GM12878 (cell line): Measurements from ENCODE around the gene SPTBN1. TPM values are rescaled to one million over a fixed set of nuclear protein-coding genes. Genes with fewer than 3 reads are reported as not detected.

Experiments used
- ATAC-seq: fragments of 200-7000 bp; cut with Tn5 transposase; 3 replicates; pipeline ENCODE4 v1.9.1; 2020; ENCODE audit warnings: mild to moderate bottlenecking, moderate library complexity
- BruUV-seq: library from RNA; stranded (reverse); fragments of 400-500 nt; replicated peaks from 2 replicates; lab custom pipeline; 2021; lab: Mats Ljungman, UMichigan
- CTCF ChIA-PET: fragments of 300-600 bp; sonication (Branson Sonifier 250); formaldehyde crosslinking; extraction: SDS; loops from one replicate; lab custom pipeline; 2021; ENCODE audit warnings: inconsistent platforms; lab: Yijun Ruan, JAX
- POLR2A ChIA-PET: fragments of 350-600 bp; formaldehyde crosslinking; extraction: SDS; loops from one replicate; lab custom pipeline; 2021; ENCODE audit warnings: inconsistent platforms; lab: Charles Lee
- RAD21 ChIA-PET: fragments of 300-600 bp; sonication (Branson Sonifier 250); formaldehyde crosslinking; loops from one replicate; lab custom pipeline; 2023; ENCODE audit warnings: antibody characterized with exemption; ENCODE audit not compliant: unreplicated experiment; lab: Charles Lee
- SMC1A ChIA-PET: fragments of 300-600 bp; sonication (Branson Sonifier 250); formaldehyde crosslinking; loops from one replicate; lab custom pipeline; 2023; ENCODE audit not compliant: unreplicated experiment, uncharacterized antibody; lab: Charles Lee
- DNase-seq: peaks from one replicate; pipeline ENCODE4 v3.0.0-alpha.2; 2011; ENCODE audit warnings: low read depth, low spot score
- FAIRE-seq: peaks from 3 replicates; lab custom pipeline; 2011; peaks lifted over from hg19 to GRCh38; lab: Jason Lieb, UNC
- H2AFZ ChIP-seq: 2 replicates; pipeline ENCODE4 v1.6.0; 2011; ENCODE audit warnings: low read depth, low read length, control low read depth; ENCODE audit not compliant: control insufficient read depth
- H3K27ac ChIP-seq: 2 replicates; pipeline ENCODE4 v1.5.1; 2011; ENCODE audit warnings: control low read depth; ENCODE audit not compliant: control insufficient read depth, insufficient read depth
- H3K27me3 ChIP-seq, 2 experiments: replicated peaks in 1 of 2; 2 replicates each; pipeline versions ENCODE4 v1.6.0 to v1.6.1; 2011; ENCODE audit warnings: low read length in 1 of 2; ENCODE audit not compliant: control insufficient read depth in 2 of 2, insufficient read depth in 2 of 2
- H3K36me3 ChIP-seq, 2 experiments: 2 replicates each; pipeline ENCODE4 v1.5.1; 2011; ENCODE audit warnings: low read length in 1 of 2; ENCODE audit not compliant: control insufficient read depth in 2 of 2, insufficient read depth in 2 of 2
- H3K4me1 ChIP-seq: 2 replicates; pipeline ENCODE4 v1.6.1; 2011; ENCODE audit warnings: mild to moderate bottlenecking, low read length, moderate library complexity, mixed read lengths; ENCODE audit not compliant: control insufficient read depth, insufficient read depth
- H3K4me2 ChIP-seq: 2 replicates; pipeline ENCODE4 v1.6.0; 2011; ENCODE audit warnings: control low read depth; ENCODE audit not compliant: control insufficient read depth, insufficient read depth
- H3K4me3 ChIP-seq: fragments of 200-600 bp; sonication (generic); 2 replicates; pipeline ENCODE4 v1.5.1; 2016
- H3K79me2 ChIP-seq: 2 replicates; pipeline ENCODE4 v1.6.0; 2011; ENCODE audit warnings: low read length; ENCODE audit not compliant: control insufficient read depth, insufficient read depth
- H3K9ac ChIP-seq: 2 replicates; pipeline ENCODE4 v1.8.0; 2011; ENCODE audit warnings: low read length, control low read depth, mixed read lengths; ENCODE audit not compliant: control insufficient read depth, insufficient read depth
- H3K9me3 ChIP-seq: replicated peaks from 3 replicates; pipeline ENCODE4 v1.5.1; 2011; ENCODE audit warnings: mild to moderate bottlenecking, low read length; ENCODE audit not compliant: control insufficient read depth, insufficient read depth
- H4K20me1 ChIP-seq: 2 replicates; pipeline ENCODE4 v1.6.0; 2011; ENCODE audit not compliant: control insufficient read depth, insufficient read depth
- FOS ChIP-seq: IDR thresholded peaks from 3 replicates; pipeline ENCODE4 v1.6.1; 2011; ENCODE audit warnings: borderline replicate concordance; ENCODE audit not compliant: insufficient read length; ENCODE audit errors: extremely low read depth
- IRF4 ChIP-seq: IDR thresholded peaks from 2 replicates; pipeline ENCODE4 v1.6.1; 2011; ENCODE audit warnings: low read depth, low read length
- JUND ChIP-seq: IDR thresholded peaks from 2 replicates; pipeline ENCODE4 v1.6.1; 2012; ENCODE audit warnings: low read depth, mild to moderate bottlenecking, low read length, improper control_type of control experiment, moderate library complexity
- NFXL1 ChIP-seq: fragments of 450-650 bp; IDR thresholded peaks from 2 replicates; pipeline ENCODE4 v1.6.1; 2017; ENCODE audit warnings: antibody characterized with exemption, mild to moderate bottlenecking, borderline replicate concordance
- REST ChIP-seq: IDR thresholded peaks from 2 replicates; pipeline ENCODE4 v1.6.1; 2012; ENCODE audit warnings: mild to moderate bottlenecking, low read depth, low read length
- YY1 ChIP-seq: IDR thresholded peaks from 2 replicates; pipeline ENCODE4 v1.6.1; 2011; ENCODE audit warnings: low read depth, mild to moderate bottlenecking, low read length
- WGBS: methylation state at CpG from one replicate; pipeline ENCODE4 v1.1.6; 2016; ENCODE audit warnings: low lambda C conversion rate; ENCODE audit not compliant: insufficient replicate concordance, insufficient coverage; ENCODE audit errors: missing lambda C conversion rate; 5-methylcytosine and 5-hydroxymethylcytosine counted together
- in situ Hi-C: fragments of 300-500 bp; cut with MboI; formaldehyde crosslinking; loops from 9 replicates; pipeline ENCODE4 v1.14.3; 2018; ENCODE audit warnings: mixed read lengths
- intact Hi-C: fragments of 100-400 bp; cut with micrococcal nuclease; formaldehyde crosslinking; loops from one replicate; pipeline ENCODE4 v1.14.2; 2022; ENCODE audit not compliant: unreplicated experiment
- polyA plus RNA-seq, 11 experiments: library from polyadenylated mRNA; depleted of rRNA in 4 of 11; unstranded in 6 of 11; stranded (reverse) in 5 of 11; fragments of >200 nt; fragmentation: Nextera tagmentation in 4 of 11; fragmentation: Illumina TruSeq in 1 of 11; extraction: Ambion mirVana in 4 of 11; extraction: Trizol in 1 of 11; gene quantifications; 1 replicate in 1 of 11; 2 replicates in 10 of 11; pipeline versions ENCODE4 v1.2.1 to v1.2.3, GENCODE V29; 2011 to 2016; ENCODE audit warnings: inconsistent platforms in 2 of 11, missing spikeins in 2 of 11, low read depth in 1 of 11
- total RNA-seq, 4 experiments: library from RNA; depleted of rRNA in 3 of 4; stranded (reverse); fragments of >200 nt in 3 of 4; fragmentation: Illumina TruSeq in 1 of 4; extraction: Trizol in 1 of 4; gene quantifications; 2 replicates each; pipeline versions ENCODE4 v1.2.1 to v1.2.3, GENCODE V29; 2013 to 2021

Gene SPTBN1
- total and polyA plus RNA-seq, 10 of the 15 experiments (the other 5 are each of a cell fraction or from before 2014, with no cell fraction given): 20.6 to 154 (median 76.7) TPM

- Histone ChIP-seq H3K79me2 (peaks cover 3% of the 10 kb centered on the region), H3K4me3 (no peak overlapping the region), H3K36me3 (peaks cover 52 to 57% of the 10 kb centered on the region in 2 experiments), H3K4me1 (no peaks in the 10 kb centered on the region), H3K4me2 (no peak overlapping the region), H3K9me3 (no peaks in the 10 kb centered on the region), H3K9ac (no peak overlapping the region), H4K20me1 (no peaks in the 10 kb centered on the region; the same call in 1 of the 2 replicates), H2AFZ (no peak overlapping the region), H3K27me3 (no peaks in the 10 kb centered on the region), H3K27ac (no peak overlapping the region)
- intact Hi-C loops: no loop called here
- ChIA-PET SMC1A (interaction anchor here (0.9 to 2.7 kb wide), 7 partner anchors 9 to 105 kb away, joined by 3 to 12 read pairs (median 3); no protein-coding TSS in a partner anchor), RAD21 (interaction anchor here (0.7 to 1.5 kb wide), 2 partner anchors 25 to 44 kb away, joined by 3 read pairs; no protein-coding TSS in a partner anchor), CTCF (interaction anchor here (1.1 to 1.5 kb wide), 2 partner anchors 25 to 39 kb away, joined by 3 read pairs; no protein-coding TSS in a partner anchor), POLR2A (interaction anchor here (1.5 kb wide), 1 partner anchor 35 kb away, joined by 3 read pairs; no protein-coding TSS in a partner anchor)
- no TSS peak for BruUV-seq
- WGBS: 98% methylated on average over 7 of the region's 7 CpGs
- in situ Hi-C loops: no loop called here
- FAIRE-seq: no peak
- DNase-seq: no peak
- ATAC-seq: no peak
- TF ChIP-seq JUND: no peak
- TF ChIP-seq IRF4: no peak
- no peak for TF ChIP-seq FOS
- no peak for TF ChIP-seq YY1
- no peak for TF ChIP-seq REST
- no peak for TF ChIP-seq NFXL1
Measured at GRCh38 chr2:54626131-54626530, 170.0 kb downstream of the SPTBN1 start.
